Measurements from ENCODE around the gene PKD1. TPM values are rescaled to one million over a fixed set of nuclear protein-coding genes. Genes with fewer than 3 reads are reported as not detected.
A peak's percentile ranks its signal among the peaks of the same experiment; 100 is the strongest.

Gene PKD1
- total RNA-seq, 1 experiment from 2014 or later, result 102 TPM

GRCh38 chr16:2053211-2053610 lies 82.5 kb downstream of the PKD1 start (continued):
- no peak for TF ChIP-seq STAT6 (CRISPR knock-in tag; conservative IDR thresholded peaks at IDR 0.05; ENCODE audit: low read depth)

- no peak for DNase-seq (ENCODE audit: low spot score)
- Mint-ChIP-seq H3K9me3 (no peaks in the 10 kb centered on the region), H3K4me3 (peak overlapping the region; percentile 91), H3K27ac (no peak overlapping the region), H3K36me3 (peaks cover 3% of the 10 kb centered on the region; the same call in 1 of the 2 replicates), H3K4me1 (peaks cover 10% of the 10 kb centered on the region), H3K27me3 (ENCODE audit: low read depth) (no peaks in the 10 kb centered on the region)
- peak; percentile 11 for ATAC-seq
- POLR2A ChIA-PET, result interaction anchor here (0.8 to 1.3 kb wide), 4 partner anchors 43 to 107 kb away, joined by 3 to 4 read pairs (median 4); partner anchors contain the start of genes TBL3 and TRAF7
- TF ChIP-seq FOXJ3 (CRISPR knock-in tag; IDR thresholded peaks at IDR 0.05; ENCODE audit: borderline replicate concordance) (no peak), ARID4B (CRISPR knock-in tag; IDR thresholded peaks at IDR 0.05; ENCODE audit: borderline replicate concordance) (0 out of 2 replicates have a peak, but pooled peaks have one; percentile 5), ATF3 (CRISPR knock-in tag; conservative IDR thresholded peaks at IDR 0.05) (no peak), E2F1 (CRISPR knock-in tag; IDR thresholded peaks at IDR 0.05) (no peak), MXD4 (CRISPR knock-in tag; IDR thresholded peaks at IDR 0.05; ENCODE audit: borderline replicate concordance) (no peak), ZNF138 (CRISPR knock-in tag; conservative IDR thresholded peaks at IDR 0.05) (no peak), USF2 (CRISPR knock-in tag; IDR thresholded peaks at IDR 0.05) (no peak)
- CTCF ChIA-PET, result interaction anchor here (0.6 to 3.6 kb wide), 19 partner anchors 8 to 265 kb away, joined by 3 to 27 read pairs (median 3); partner anchors contain the start of genes NPW, NUBP2, PKD1 and RPS2
These were observed 87.6 kb downstream of the PKD1 start for GRCh38 chr16:2048116-2048543.

- peak; percentile 95 for ATAC-seq
- POLR2A ChIA-PET, result interaction anchor here (0.8 to 1.4 kb wide), 6 partner anchors 43 to 163 kb away, joined by 3 to 5 read pairs (median 4); partner anchors contain the start of genes BRICD5, TBL3 and TRAF7
- H3K9me3 Mint-ChIP-seq, result no peaks in the 10 kb centered on the region
- CTCF ChIA-PET, result interaction anchor here (0.6 to 3.6 kb wide), 19 partner anchors 9 to 265 kb away, joined by 3 to 27 read pairs (median 3); partner anchors contain the start of genes NPW, NUBP2, PKD1 and RPS2
- H3K36me3 Mint-ChIP-seq, result peaks cover 3% of the 10 kb centered on the region; the same call in 1 of the 2 replicates
- H3K4me3 Mint-ChIP-seq, result peak within 1 kb of the TSS; percentile 91
- H3K27me3 Mint-ChIP-seq (ENCODE audit: low read depth), result no peaks in the 10 kb centered on the region
- peaks cover 10% of the 10 kb centered on the region for H3K4me1 Mint-ChIP-seq
- DNase-seq (ENCODE audit: low spot score), result peak; percentile 99
- peak within 1 kb of the TSS; percentile 54 for H3K27ac Mint-ChIP-seq
- no peak for TF ChIP-seq ATF6 (CRISPR knock-in tag; IDR thresholded peaks at IDR 0.05)
- TF ChIP-seq E2F1 (CRISPR knock-in tag; IDR thresholded peaks at IDR 0.05), result no peak
- peak; percentile 91 for TF ChIP-seq SP1 (CRISPR knock-in tag; conservative IDR thresholded peaks at IDR 0.05)
- peak; percentile 92 for TF ChIP-seq HMGXB4 (CRISPR knock-in tag; IDR thresholded peaks at IDR 0.05)
- no peak for TF ChIP-seq GRHL2 (CRISPR knock-in tag; IDR thresholded peaks at IDR 0.05; ENCODE audit: insufficient replicate concordance, severe bottlenecking)
- peak; percentile 86 for TF ChIP-seq FOXK1 (CRISPR knock-in tag; IDR thresholded peaks at IDR 0.05)
- no peak for TF ChIP-seq JUN (CRISPR knock-in tag; IDR thresholded peaks at IDR 0.05)
- no peak for TF ChIP-seq TEAD4 (CRISPR knock-in tag; IDR thresholded peaks at IDR 0.05)
These were observed 88.2 kb downstream of the PKD1 start, which contains the start of the genes NTHL1 and TSC2 for GRCh38 chr16:2047330-2048115. Gene NTHL1, minus strand, starts transcription at chr16:2047834. Its CDS starts 11 bp downstream, at chr16:2047823. Gene TSC2, plus strand, starts transcription at chr16:2047985. Its CDS starts 631 bp downstream, at chr16:2048616.
